ENCODE measurements around the gene CYP39A1.

GRCh38 chr6:46667377-46667776 lies 14.8 kb upstream of the CYP39A1 start:
- TF ChIP-seq CTCF (IDR thresholded peaks at IDR 0.05; ENCODE audit: poor library complexity) (no peak), EZH2 (IDR thresholded peaks at IDR 0.05; ENCODE audit: borderline replicate concordance) (no peak), EZH2phosphoT487 (IDR thresholded peaks at IDR 0.05; ENCODE audit: low read depth, severe bottlenecking, unreplicated experiment) (no peak)

Measured in hepatocyte (in vitro differentiated cells).